Left lung (tissue), 10 donors: Measurements from ENCODE around the gene KIAA1671. TPM values are rescaled to one million over a fixed set of nuclear protein-coding genes. Genes with fewer than 3 reads are reported as not detected.

Experiments used
- ATAC-seq: fragments of 200-7000 bp; cut with Tn5 transposase; one replicate; pipeline ENCODE4 v1.9.1; 2020; ENCODE audit warnings: moderate library complexity
- DNase-seq, 4 donors: peaks; one replicate each; pipeline ENCODE4 v3.0.0-alpha.2; 2013 to 2020
- H3K27ac ChIP-seq, 2 donors: fragments of 200-600 bp; sonication (generic) in 1 of 2; one replicate each; pipeline versions ENCODE4 v1.5.0 to v1.8.0; 2020 to 2021
- H3K27me3 ChIP-seq, 2 donors: fragments of 200-600 bp; sonication (generic) in 1 of 2; one replicate each; pipeline versions ENCODE4 v1.5.0 to v1.8.0; 2020 to 2021
- H3K36me3 ChIP-seq, 2 donors: fragments of 200-600 bp; sonication (generic) in 1 of 2; one replicate each; pipeline versions ENCODE4 v1.5.0 to v1.8.0; 2020 to 2021
- H3K4me1 ChIP-seq, 2 donors: fragments of 200-600 bp; one replicate each; pipeline ENCODE4 v1.8.0; 2021
- H3K4me3 ChIP-seq, 2 donors: fragments of 200-600 bp; sonication (generic) in 1 of 2; one replicate each; pipeline versions ENCODE4 v1.5.0 to v1.8.0; 2020 to 2021; ENCODE audit warnings: mild to moderate bottlenecking in 1 of 2
- H3K9me3 ChIP-seq, 2 donors: fragments of 200-600 bp; sonication (generic) in 1 of 2; one replicate each; pipeline versions ENCODE4 v1.5.0 to v1.8.0; 2020 to 2021
- CTCF ChIP-seq, 2 donors: fragments of 200-600 bp; sonication (generic) in 1 of 2; IDR thresholded peaks; one replicate each; pipeline versions ENCODE4 v1.5.0 to v1.8.0; 2021; ENCODE audit warnings: antibody characterized with exemption in 2 of 2
- intact Hi-C, 2 donors: fragments of 100-400 bp; cut with DNase I; formaldehyde crosslinking; loops; one replicate each; pipeline versions ENCODE4 v1.11.2 to v1.14.2; 2022
- polyA plus RNA-seq, 6 donors: library from polyadenylated mRNA; unstranded; fragments of 120-200 nt; gene quantifications; one replicate each; pipeline ENCODE4 v1.2.1, GENCODE V29; 2013; ENCODE audit not compliant: insufficient read length in 6 of 6
- total RNA-seq, 2 donors: library from RNA; stranded (reverse); fragmentation: NEBNext Ultra II Directional; extraction: Animal tissue kit (Norgen Biotek cat#: 25700); gene quantifications; one replicate each; pipeline ENCODE4 v1.2.1, GENCODE V29; 2021
- donor health status: DM: no; HTN: yes; CAD: no.
- donor health status: DM: no; HTN: no; CAD: no.

KIAA1671 gene
- total and polyA plus RNA-seq, 8 donors, result 19.4 to 35.0 (median 23.4) TPM

- ATAC-seq, result no peak
- TF ChIP-seq CTCF (IDR thresholded peaks at IDR 0.05), result no peak
- Histone ChIP-seq H3K27me3 (no peaks in the 10 kb centered on the region), H3K4me1 (no peaks in the 10 kb centered on the region), H3K36me3 (no peaks in the 10 kb centered on the region), H3K27ac (no peak overlapping the region), H3K4me3 (no peak overlapping the region), H3K9me3 (no peaks in the 10 kb centered on the region)
- intact Hi-C loops, result no loop called here
- DNase-seq, result no peak
Observed at GRCh38 chr22:25078591-25078990, 126.1 kb downstream of the KIAA1671 start.

GRCh38 chr22:25080855-25081254 is 128.3 kb downstream of the KIAA1671 start:
- no peak for ATAC-seq
- peaks cover 0 to 2% of the 10 kb centered on the region in 2 donors for H3K4me1 ChIP-seq

GRCh38 chr22:25081409-25081824 is 128.9 kb downstream of the KIAA1671 start:
- TF ChIP-seq CTCF (IDR thresholded peaks at IDR 0.05), result peak in 1 of 2 donors; percentile 43
- ATAC-seq, result peak; percentile 73
- no peak overlapping the region for H3K4me3 ChIP-seq
- H3K27me3 ChIP-seq, result no peaks in the 10 kb centered on the region
- DNase-seq, result no peak
- intact Hi-C loops, result no loop called here
- H3K4me1 ChIP-seq, result peaks cover 0 to 7% of the 10 kb centered on the region in 2 donors
- no peaks in the 10 kb centered on the region for H3K9me3 ChIP-seq
- no peaks in the 10 kb centered on the region for H3K36me3 ChIP-seq
- no peak overlapping the region for H3K27ac ChIP-seq

More at GRCh38 chr22:25080855-25081254, 128.3 kb downstream of the KIAA1671 start:
- H3K4me3 ChIP-seq, result no peak overlapping the region
- no peaks in the 10 kb centered on the region for H3K9me3 ChIP-seq
- H3K27ac ChIP-seq, result no peak overlapping the region
- no peak for TF ChIP-seq CTCF (IDR thresholded peaks at IDR 0.05)
- H3K27me3 ChIP-seq, result no peaks in the 10 kb centered on the region
- no peaks in the 10 kb centered on the region for H3K36me3 ChIP-seq
- intact Hi-C loops, result no loop called here
- DNase-seq, result no peak

- no peak for ATAC-seq
- DNase-seq, result no peak
Observed at GRCh38 chr22:25082096-25082495, 129.6 kb downstream of the KIAA1671 start.

More at GRCh38 chr22:25082096-25082495, 129.6 kb downstream of the KIAA1671 start:
- Histone ChIP-seq H3K4me1 (peaks cover 0 to 9% of the 10 kb centered on the region in 2 donors), H3K4me3 (no peak overlapping the region), H3K27ac (no peak overlapping the region), H3K36me3 (no peaks in the 10 kb centered on the region), H3K9me3 (no peaks in the 10 kb centered on the region), H3K27me3 (no peaks in the 10 kb centered on the region)
- intact Hi-C loops, result no loop called here
- TF ChIP-seq CTCF (IDR thresholded peaks at IDR 0.05), result no peak
